ENCODE results near the gene PACRG.

The PACRG gene

DNA sequence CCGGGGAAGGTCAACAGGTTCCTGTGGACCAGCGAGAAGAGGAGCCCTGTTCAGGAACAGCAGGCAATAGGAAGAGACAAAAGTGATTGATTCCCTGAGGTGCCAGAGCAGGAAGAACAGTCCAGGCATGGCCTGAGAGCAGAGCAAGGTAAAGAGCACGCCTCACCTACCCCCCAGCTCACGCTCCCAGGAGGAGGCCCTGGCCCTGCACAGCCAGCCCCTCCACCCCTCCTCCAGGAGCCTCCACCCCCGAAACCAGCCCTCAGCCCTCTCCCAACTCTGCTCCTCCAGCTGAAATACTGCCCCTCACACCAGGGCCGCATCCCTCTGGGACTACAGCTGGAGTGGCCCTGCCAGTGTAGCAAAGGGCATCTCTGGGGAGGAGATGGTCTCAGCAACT, 504.9 kb downstream of the PACRG start:
- no peak for DNase-seq (ENCODE audit: extremely low read depth, low read depth)
- TF ChIP-seq, protein P1, sequence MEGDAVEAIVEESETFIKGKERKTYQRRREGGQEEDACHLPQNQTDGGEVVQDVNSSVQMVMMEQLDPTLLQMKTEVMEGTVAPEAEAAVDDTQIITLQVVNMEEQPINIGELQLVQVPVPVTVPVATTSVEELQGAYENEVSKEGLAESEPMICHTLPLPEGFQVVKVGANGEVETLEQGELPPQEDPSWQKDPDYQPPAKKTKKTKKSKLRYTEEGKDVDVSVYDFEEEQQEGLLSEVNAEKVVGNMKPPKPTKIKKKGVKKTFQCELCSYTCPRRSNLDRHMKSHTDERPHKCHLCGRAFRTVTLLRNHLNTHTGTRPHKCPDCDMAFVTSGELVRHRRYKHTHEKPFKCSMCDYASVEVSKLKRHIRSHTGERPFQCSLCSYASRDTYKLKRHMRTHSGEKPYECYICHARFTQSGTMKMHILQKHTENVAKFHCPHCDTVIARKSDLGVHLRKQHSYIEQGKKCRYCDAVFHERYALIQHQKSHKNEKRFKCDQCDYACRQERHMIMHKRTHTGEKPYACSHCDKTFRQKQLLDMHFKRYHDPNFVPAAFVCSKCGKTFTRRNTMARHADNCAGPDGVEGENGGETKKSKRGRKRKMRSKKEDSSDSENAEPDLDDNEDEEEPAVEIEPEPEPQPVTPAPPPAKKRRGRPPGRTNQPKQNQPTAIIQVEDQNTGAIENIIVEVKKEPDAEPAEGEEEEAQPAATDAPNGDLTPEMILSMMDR (IDR thresholded peaks at IDR 0.05; ENCODE audit: low read depth, low read length): no peak

DNA sequence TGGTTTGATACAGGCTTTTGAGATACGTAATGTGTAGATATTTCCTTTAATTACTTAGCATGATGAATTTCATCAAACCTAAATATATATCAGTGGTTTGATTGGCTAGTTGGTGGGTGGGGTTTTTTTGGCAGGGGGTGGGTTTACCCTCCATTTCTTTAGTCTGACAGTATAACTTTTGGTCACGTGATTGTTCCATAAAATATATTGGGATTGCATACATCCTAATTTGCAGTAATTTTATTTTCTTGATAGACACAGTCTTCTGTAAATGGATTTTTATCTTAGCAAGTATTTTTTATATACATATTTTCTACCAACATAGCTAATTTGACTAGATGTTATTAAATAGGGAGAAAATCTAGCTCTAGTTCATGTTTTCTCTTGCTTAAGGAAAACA, 509.3 kb downstream of the PACRG start:
- DNase-seq (ENCODE audit: extremely low read depth, low read depth): no peak
- TF ChIP-seq, protein P1 (IDR thresholded peaks at IDR 0.05; ENCODE audit: low read depth, low read length): no peak

DNA sequence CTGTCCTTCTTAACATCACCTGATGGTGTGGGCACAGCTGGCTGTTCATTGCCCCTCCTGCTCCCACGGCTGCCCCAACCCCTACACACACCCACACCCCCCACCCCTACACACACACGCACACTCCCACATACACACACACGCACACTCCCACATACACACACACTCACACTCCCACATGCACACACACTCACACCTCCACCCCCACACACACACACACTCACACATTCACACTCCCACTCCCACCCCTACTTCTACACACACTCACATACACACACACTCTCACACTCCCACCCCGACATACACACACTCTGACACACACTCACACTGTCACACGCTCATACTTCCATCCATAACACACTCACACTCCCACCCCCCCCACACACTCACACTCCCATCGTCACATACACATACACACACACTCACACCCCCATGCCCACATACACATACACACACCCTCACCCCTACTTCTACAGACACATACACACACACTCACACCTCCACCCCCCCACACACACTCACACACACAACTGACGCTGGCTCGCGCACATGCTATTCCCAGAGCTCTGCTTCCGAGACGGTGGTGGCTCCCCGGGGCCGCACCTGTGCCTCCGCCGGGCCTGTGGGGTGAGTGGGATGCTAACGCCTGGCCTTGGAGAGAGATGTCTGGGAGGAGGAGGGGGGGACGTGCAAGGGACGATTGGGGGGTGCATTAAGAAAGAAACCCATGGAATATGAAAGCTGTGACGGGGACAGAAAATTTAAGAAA, 512.0 kb downstream of the PACRG start:
- no peak for DNase-seq (ENCODE audit: extremely low read depth, low read depth)
- TF ChIP-seq, protein P1 (IDR thresholded peaks at IDR 0.05; ENCODE audit: low read depth, low read length): no peak

DNA sequence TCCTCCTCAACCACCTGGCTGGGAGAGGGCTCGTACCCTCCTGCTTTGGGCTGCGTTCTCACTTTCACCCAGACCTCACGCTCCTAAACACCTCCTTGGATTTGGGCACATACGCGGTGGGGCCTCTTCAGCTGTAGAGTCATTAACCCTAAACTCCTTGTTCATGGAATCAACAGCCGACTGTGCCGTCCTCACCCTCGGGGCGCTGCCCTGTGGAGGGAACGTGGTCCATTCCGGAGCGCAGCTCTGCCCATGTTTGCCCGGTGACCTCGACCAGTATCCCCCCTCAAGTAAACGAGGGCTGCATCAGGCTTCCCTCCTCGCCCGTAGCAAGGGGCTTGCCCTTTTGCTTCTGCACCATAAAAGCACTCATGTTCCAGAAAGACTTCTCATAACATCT, 512.8 kb downstream of the PACRG start:
- DNase-seq (ENCODE audit: extremely low read depth, low read depth): no peak
- TF ChIP-seq, protein P1 (IDR thresholded peaks at IDR 0.05; ENCODE audit: low read depth, low read length): no peak

DNA sequence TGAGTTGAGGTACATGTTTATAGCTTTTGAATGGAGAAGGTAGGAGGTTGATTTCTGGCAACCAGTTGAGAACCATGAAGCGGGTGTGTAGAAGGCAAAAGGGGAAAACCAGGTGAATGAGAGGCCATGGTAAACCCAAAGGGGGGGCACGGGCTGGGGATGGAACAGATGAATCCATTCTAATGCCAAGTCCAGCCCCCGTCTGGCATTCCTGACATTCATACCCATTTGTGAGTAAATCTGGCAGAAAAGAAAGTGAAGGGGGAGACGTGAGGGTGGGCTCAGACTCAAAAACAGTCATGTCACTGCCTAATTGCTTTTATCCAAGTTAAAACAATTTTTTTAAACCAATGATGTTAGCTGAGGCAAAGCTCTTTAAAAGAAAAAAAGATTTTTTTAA, 513.9 kb downstream of the PACRG start:
- DNase-seq (ENCODE audit: extremely low read depth, low read depth): no peak
- TF ChIP-seq, protein P1 (IDR thresholded peaks at IDR 0.05; ENCODE audit: low read depth, low read length): no peak

DNA sequence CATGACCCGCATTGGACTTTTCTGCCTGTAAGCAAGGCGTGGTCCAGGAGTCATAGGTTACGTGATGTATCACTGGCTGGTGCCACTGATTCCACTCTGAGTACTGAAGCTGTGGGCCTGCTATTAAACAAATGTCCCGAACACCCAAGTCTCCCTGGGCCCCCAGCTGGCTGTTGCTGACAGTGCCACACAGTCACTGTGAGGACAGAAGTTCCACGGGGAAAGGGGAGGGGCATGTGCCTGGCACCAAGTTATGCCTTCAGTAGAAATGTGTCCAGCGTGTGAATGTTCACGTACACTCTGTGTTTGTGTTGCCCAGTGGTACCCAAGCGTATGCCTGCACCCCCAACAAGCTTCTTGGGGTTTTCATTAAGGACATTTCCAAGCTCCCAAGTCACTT, 515.3 kb downstream of the PACRG start:
- no peak for DNase-seq (ENCODE audit: extremely low read depth, low read depth)
- TF ChIP-seq, protein P1 (IDR thresholded peaks at IDR 0.05; ENCODE audit: low read depth, low read length): no peak

DNA sequence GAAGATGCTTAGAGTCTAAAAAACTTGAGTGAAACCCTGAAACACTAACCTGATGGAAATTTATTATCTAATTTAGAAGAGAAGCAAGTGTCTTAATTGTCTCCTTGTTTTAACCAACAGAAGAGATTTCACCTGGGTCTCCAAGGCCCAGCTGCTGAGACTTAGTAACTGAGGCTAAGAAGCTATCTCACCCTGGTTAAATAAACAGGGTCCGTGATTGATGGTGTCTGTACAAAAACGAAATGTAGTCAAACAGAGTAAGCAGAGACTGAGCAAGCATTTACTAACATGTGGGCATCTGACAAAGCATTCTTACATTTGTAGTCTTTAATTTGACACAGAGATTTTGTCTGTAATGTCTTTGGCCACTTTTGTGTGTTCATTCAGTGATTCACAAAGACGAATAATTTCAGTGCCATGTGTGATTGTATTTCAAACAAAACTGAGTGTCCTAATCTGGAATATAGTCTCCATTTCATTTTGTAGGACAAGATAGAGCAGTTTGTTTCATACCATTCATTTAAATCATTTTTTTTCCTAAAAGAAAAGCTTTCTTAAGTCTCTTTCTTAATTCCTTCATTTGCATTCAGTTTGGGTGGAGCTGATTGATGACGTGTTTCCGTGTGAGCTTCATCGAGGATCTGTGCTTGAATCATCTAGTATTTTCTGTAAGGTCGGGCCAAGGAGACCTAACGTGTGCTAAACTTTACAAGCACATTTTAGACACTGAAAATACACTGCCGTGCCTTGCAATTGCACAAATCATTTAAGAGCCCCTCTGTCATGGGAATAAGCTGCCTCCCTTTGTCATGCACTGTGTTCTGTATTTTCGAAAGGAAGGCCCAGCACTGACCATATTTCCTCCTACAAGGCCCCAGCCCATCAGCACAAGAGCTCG, 516.2 kb downstream of the PACRG start:
- TF ChIP-seq, protein P1 (IDR thresholded peaks at IDR 0.05; ENCODE audit: low read depth, low read length): no peak
- DNase-seq (ENCODE audit: extremely low read depth, low read depth): no peak

Data from AG09319 (cell line).